H9 (cell line): ENCODE data around the gene SPINK1. TPM values are rescaled to one million over a fixed set of nuclear protein-coding genes. Genes with fewer than 3 reads are reported as not detected.

Experiments used
- DNase-seq: peaks from one replicate; pipeline ENCODE4 v3.0.0-alpha.2; 2017
- H2AFZ ChIP-seq: one replicate; pipeline ENCODE4 v1.6.1; 2013; ENCODE audit warnings: mild to moderate bottlenecking, low read length, control low read depth, moderate library complexity
- H2AK5ac ChIP-seq: 2 replicates; pipeline ENCODE4 v1.6.1; 2013; ENCODE audit warnings: low read length, control low read depth, mixed read lengths; ENCODE audit not compliant: insufficient read length
- H2BK120ac ChIP-seq: one replicate; pipeline ENCODE4 v1.6.1; 2013; ENCODE audit warnings: low read depth, mild to moderate bottlenecking, low read length, control low read depth, inconsistent platforms; ENCODE audit not compliant: poor library complexity, severe bottlenecking
- H2BK12ac ChIP-seq: 2 replicates; pipeline ENCODE4 v1.6.1; 2013; ENCODE audit warnings: low read length, control low read depth, mixed read lengths, low read depth; ENCODE audit not compliant: insufficient read length
- H2BK15ac ChIP-seq: 2 replicates; pipeline ENCODE4 v1.6.1; 2013; ENCODE audit warnings: low read depth, low read length, control low read depth
- H2BK20ac ChIP-seq: one replicate; pipeline ENCODE4 v1.6.1; 2013; ENCODE audit warnings: low read depth, mild to moderate bottlenecking, low read length, control low read depth, inconsistent platforms; ENCODE audit not compliant: poor library complexity, severe bottlenecking
- H2BK5ac ChIP-seq: 2 replicates; pipeline ENCODE4 v1.6.1; 2013; ENCODE audit warnings: low read length, control low read depth, mixed read lengths; ENCODE audit not compliant: insufficient read length
- H3K14ac ChIP-seq: 2 replicates; pipeline ENCODE4 v1.6.1; 2013; ENCODE audit warnings: low read length, control low read depth; ENCODE audit not compliant: insufficient read depth
- H3K18ac ChIP-seq: 2 replicates; pipeline ENCODE4 v1.6.1; 2013; ENCODE audit warnings: low read depth, mild to moderate bottlenecking, mixed read lengths, low read length, control low read depth; ENCODE audit not compliant: insufficient read length
- H3K23ac ChIP-seq: 2 replicates; pipeline ENCODE4 v1.6.1; 2013; ENCODE audit warnings: low read length, control low read depth, mixed read lengths, low read depth; ENCODE audit not compliant: insufficient read length
- H3K23me2 ChIP-seq: 2 replicates; pipeline ENCODE4 v1.6.1; 2013; ENCODE audit warnings: low read depth, mild to moderate bottlenecking, mixed read lengths, low read length, control low read depth; ENCODE audit not compliant: insufficient read length, poor library complexity, severe bottlenecking
- H3K27ac ChIP-seq: 2 replicates; pipeline ENCODE4 v1.5.1; 2013; ENCODE audit warnings: low read length, control low read depth, mixed read lengths, low read depth; ENCODE audit not compliant: insufficient read length
- H3K27me3 ChIP-seq: 2 replicates; pipeline ENCODE4 v1.6.1; 2013; ENCODE audit warnings: low read length, control low read depth, inconsistent platforms; ENCODE audit not compliant: insufficient read depth
- H3K4ac ChIP-seq: 2 replicates; pipeline ENCODE4 v1.6.1; 2013; ENCODE audit warnings: low read depth, mild to moderate bottlenecking, control low read depth, inconsistent platforms, low read length, moderate library complexity
- H3K4me1 ChIP-seq: 2 replicates; pipeline ENCODE4 v1.6.1; 2013; ENCODE audit warnings: low read length, control low read depth, inconsistent platforms; ENCODE audit not compliant: insufficient read depth
- H3K4me2 ChIP-seq: 2 replicates; pipeline ENCODE4 v1.6.1; 2013; ENCODE audit warnings: low read length, control low read depth, mixed read lengths; ENCODE audit not compliant: insufficient read length, insufficient read depth
- H3K56ac ChIP-seq: 2 replicates; pipeline ENCODE4 v1.6.1; 2013; ENCODE audit warnings: low read depth, mild to moderate bottlenecking, mixed read lengths, low read length, control low read depth; ENCODE audit not compliant: insufficient read length
- H3K79me1 ChIP-seq: 2 replicates; pipeline ENCODE4 v1.6.1; 2013; ENCODE audit warnings: low read depth, mild to moderate bottlenecking, moderate library complexity, low read length, control low read depth, inconsistent platforms; ENCODE audit not compliant: insufficient read depth, poor library complexity, severe bottlenecking
- H3K79me2 ChIP-seq: 2 replicates; pipeline ENCODE4 v1.6.1; 2013; ENCODE audit warnings: low read length, control low read depth, inconsistent platforms; ENCODE audit not compliant: insufficient read depth
- H3K9ac ChIP-seq: 2 replicates; pipeline ENCODE4 v1.6.1; 2013; ENCODE audit warnings: low read length, control low read depth, mixed read lengths; ENCODE audit not compliant: insufficient read length; ENCODE audit errors: extremely low read depth
- H3K9me3 ChIP-seq: one replicate; pipeline ENCODE4 v1.6.1; 2013; ENCODE audit warnings: low read depth, low read length, inconsistent platforms; ENCODE audit not compliant: control insufficient read depth
- H3T11ph ChIP-seq: one replicate; pipeline ENCODE4 v1.6.1; 2013; ENCODE audit warnings: mild to moderate bottlenecking, low read length, control low read depth, inconsistent platforms
- H4K20me1 ChIP-seq: one replicate; pipeline ENCODE4 v1.6.1; 2013; ENCODE audit not compliant: control insufficient read depth, insufficient read length, insufficient read depth
- H4K5ac ChIP-seq: 2 replicates; pipeline ENCODE4 v1.6.1; 2013; ENCODE audit warnings: low read depth, mild to moderate bottlenecking, mixed read lengths, low read length, control low read depth; ENCODE audit not compliant: insufficient read length
- H4K8ac ChIP-seq: replicated peaks from 2 replicates; pipeline ENCODE4 v1.6.1; 2013; ENCODE audit warnings: low read length, control low read depth, mixed read lengths, low read depth; ENCODE audit not compliant: insufficient read length
- H4K91ac ChIP-seq: 2 replicates; pipeline ENCODE4 v1.6.1; 2013; ENCODE audit warnings: low read depth, mild to moderate bottlenecking, moderate library complexity, mixed read lengths, low read length, control low read depth; ENCODE audit not compliant: insufficient read length
- H3K27ac Mint-ChIP-seq, 3 experiments: 2 replicates in 2 of 3; 3 replicates in 1 of 3; pipeline ENCODE4 v1.8.0; 2020 to 2021; ENCODE audit warnings: mixed read lengths in 3 of 3, mild to moderate bottlenecking in 1 of 3, moderate library complexity in 1 of 3
- H3K27me3 Mint-ChIP-seq: 2 replicates; pipeline ENCODE4 v1.8.0; 2021; ENCODE audit warnings: low read depth, mild to moderate bottlenecking, moderate library complexity, mixed read lengths
- H3K36me3 Mint-ChIP-seq, 3 experiments: 2 replicates in 2 of 3; 3 replicates in 1 of 3; pipeline ENCODE4 v1.8.0; 2020 to 2021; ENCODE audit warnings: low read depth in 3 of 3, mixed read lengths in 3 of 3; ENCODE audit not compliant: insufficient read depth in 1 of 3
- H3K4me1 Mint-ChIP-seq, 2 experiments: 2 replicates each; pipeline ENCODE4 v1.8.0; 2020; ENCODE audit warnings: mixed read lengths in 2 of 2
- H3K4me3 Mint-ChIP-seq, 2 experiments: 2 replicates in 1 of 2; 3 replicates in 1 of 2; pipeline ENCODE4 v1.8.0; 2020 to 2021; ENCODE audit warnings: mild to moderate bottlenecking in 2 of 2, mixed read lengths in 2 of 2, moderate library complexity in 1 of 2
- H3K9me3 Mint-ChIP-seq, 2 experiments: 2 replicates in 1 of 2; 3 replicates in 1 of 2; pipeline ENCODE4 v1.8.0; 2020; ENCODE audit warnings: mild to moderate bottlenecking in 2 of 2, mixed read lengths in 2 of 2, moderate library complexity in 1 of 2
- CTCF ChIP-seq: fragments of 200-600 bp; sonication (generic); conservative IDR thresholded peaks from 3 replicates; pipeline ENCODE4 v1.8.0; 2021; ENCODE audit warnings: antibody characterized with exemption, mild to moderate bottlenecking
- WGBS: extraction: QIAGEN DNeasy Blood & Tissue Kit; methylation state at CpG from one replicate; pipeline ENCODE4 v1.1.7; 2013; ENCODE audit warnings: missing lambda C conversion rate, low lambda C conversion rate, mixed read lengths; ENCODE audit not compliant: insufficient read length; ENCODE audit errors: extremely low coverage; 5-methylcytosine and 5-hydroxymethylcytosine counted together
- total RNA-seq: library from RNA; stranded (reverse); gene quantifications from 2 replicates; pipeline ENCODE4 v1.2.1, GENCODE V29; 2021

The SPINK1 gene
- total RNA-seq, 1 experiment from 2014 or later = 3.1 TPM

DNA sequence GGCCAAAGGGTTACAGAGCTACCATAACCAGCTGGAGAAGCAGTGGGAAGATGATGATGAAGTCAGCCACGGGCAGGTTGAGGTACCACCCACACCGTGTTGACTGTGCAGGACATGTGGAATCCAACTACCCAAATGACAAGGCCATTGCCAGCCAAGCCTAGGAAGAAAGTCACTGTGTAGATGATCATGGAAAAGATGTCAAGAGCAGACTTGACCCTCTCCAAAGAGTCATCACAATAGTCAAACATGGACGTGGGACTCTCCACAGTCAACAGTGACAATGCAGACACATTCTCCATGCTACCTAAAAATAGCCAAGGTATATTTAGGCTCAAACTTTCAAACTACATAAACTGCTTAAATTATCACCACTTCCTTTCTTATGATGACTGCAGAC, 20.9 kb upstream of the SPINK1 start:
- Mint-ChIP-seq H3K4me1 (peaks cover 4 to 17% of the 10 kb centered on the region in 2 experiments), H3K4me3 (no peak overlapping the region), H3K9me3 (no peaks in the 10 kb centered on the region), H3K36me3 (no peaks in the 10 kb centered on the region; a peak in 1 of 7 replicates), H3K27me3 (peaks cover 7% of the 10 kb centered on the region), H3K27ac (no peak overlapping the region)
- H3K79me2 ChIP-seq = no peaks in the 10 kb centered on the region
- no peak overlapping the region for H3T11ph ChIP-seq
- no peak overlapping the region for H2BK12ac ChIP-seq
- no peaks in the 10 kb centered on the region for H4K20me1 ChIP-seq
- H3K14ac ChIP-seq = no peak overlapping the region
- H2BK15ac ChIP-seq = no peak overlapping the region
- no peak overlapping the region for H3K23ac ChIP-seq
- no CpG with 5 or more reads among the region's 3 CpGs for WGBS
- no peaks in the 10 kb centered on the region for H3K27me3 ChIP-seq
- H4K5ac ChIP-seq = no peak overlapping the region
- H4K8ac ChIP-seq = no peak overlapping the region
- no peak overlapping the region for H2AK5ac ChIP-seq
- no peaks in the 10 kb centered on the region for H3K4me1 ChIP-seq
- H2BK120ac ChIP-seq = no peak overlapping the region
- H3K79me1 ChIP-seq = no peaks in the 10 kb centered on the region
- H4K91ac ChIP-seq = no peak overlapping the region
- no peak overlapping the region for H3K4ac ChIP-seq
- no peaks in the 10 kb centered on the region for H3K9me3 ChIP-seq
- TF ChIP-seq CTCF = no peak
- no peak overlapping the region for H2AFZ ChIP-seq
- no peak for DNase-seq
- no peak overlapping the region for H3K27ac ChIP-seq
- no peak overlapping the region for H2BK20ac ChIP-seq
- no peak overlapping the region for H3K18ac ChIP-seq
- no peak overlapping the region for H3K4me2 ChIP-seq
- H3K9ac ChIP-seq = no peak overlapping the region
- no peaks in the 10 kb centered on the region for H3K23me2 ChIP-seq
- no peak overlapping the region for H3K56ac ChIP-seq
- no peak overlapping the region for H2BK5ac ChIP-seq
